Esophagus squamous epithelium (tissue), 5 donors: ENCODE data around the gene SLC44A4. TPM values are rescaled to one million over a fixed set of nuclear protein-coding genes. Genes with fewer than 3 reads are reported as not detected.

Experiments
- DNase-seq: peaks from one replicate; lab custom pipeline; 2025; lab: John Stamatoyannopoulos, UW
- H3K27ac ChIP-seq, 4 donors: fragments of 200-600 bp; sonication (generic); one replicate each; pipeline ENCODE4 v1.5.1; 2016 to 2019; ENCODE audit warnings: mild to moderate bottlenecking in 1 of 4
- H3K27me3 ChIP-seq, 4 donors: fragments of 200-600 bp; sonication (generic); 1 replicate in 3 of 4; 2 replicates in 1 of 4; pipeline versions ENCODE4 v1.5.1 to v1.6.0; 2017 to 2021; ENCODE audit warnings: antibody characterized with exemption in 1 of 4
- H3K36me3 ChIP-seq, 3 donors: fragments of 200-600 bp; sonication (generic); one replicate each; pipeline ENCODE4 v1.5.1; 2016 to 2019
- H3K4me1 ChIP-seq, 3 donors: fragments of 200-600 bp; sonication (generic); one replicate each; pipeline ENCODE4 v1.5.1; 2017 to 2019
- H3K4me3 ChIP-seq, 4 donors: fragments of 200-600 bp; sonication (generic); 1 replicate in 3 of 4; 2 replicates in 1 of 4; pipeline ENCODE4 v1.5.1; 2016 to 2019; ENCODE audit warnings: mild to moderate bottlenecking in 2 of 4, moderate library complexity in 1 of 4
- H3K9me3 ChIP-seq, 3 donors: fragments of 200-600 bp; sonication (generic); one replicate each; pipeline ENCODE4 v1.5.1; 2016 to 2019
- CTCF ChIP-seq, 6 experiments: fragments of 450-650 bp in 4 of 6; fragments of 200-600 bp in 2 of 6; sonication (generic) in 2 of 6; IDR thresholded peaks; one replicate each; pipeline ENCODE4 v1.5.1; 2016 to 2019; ENCODE audit warnings: antibody characterized with exemption in 6 of 6, mild to moderate bottlenecking in 4 of 6, moderate library complexity in 4 of 6
- POLR2A ChIP-seq, 4 donors: fragments of 450-650 bp; IDR thresholded peaks; one replicate each; pipeline ENCODE4 v1.6.1; 2017; ENCODE audit warnings: antibody characterized with exemption in 4 of 4, mild to moderate bottlenecking in 4 of 4, moderate library complexity in 3 of 4
- WGBS, 2 donors: methylation state at CpG; one replicate each; pipeline ENCODE4 v1.1.5; 2018; 5-methylcytosine and 5-hydroxymethylcytosine counted together
- intact Hi-C: fragments of 100-400 bp; cut with DNase I; formaldehyde crosslinking; loops from one replicate; pipeline ENCODE4 v1.15.0; 2022
- total RNA-seq, 4 donors: library from RNA; depleted of rRNA; stranded (reverse); fragments of >200 nt; gene quantifications; one replicate each; pipeline ENCODE4 v1.1.0, GENCODE V29; 2016
- donor health status: DM: yes; HTN: yes; CAD: no.

Gene SLC44A4
- total RNA-seq, 4 donors from 2014 or later, result 0.38 to 3.6 (median 1.3) TPM; not detected in 1

DNA sequence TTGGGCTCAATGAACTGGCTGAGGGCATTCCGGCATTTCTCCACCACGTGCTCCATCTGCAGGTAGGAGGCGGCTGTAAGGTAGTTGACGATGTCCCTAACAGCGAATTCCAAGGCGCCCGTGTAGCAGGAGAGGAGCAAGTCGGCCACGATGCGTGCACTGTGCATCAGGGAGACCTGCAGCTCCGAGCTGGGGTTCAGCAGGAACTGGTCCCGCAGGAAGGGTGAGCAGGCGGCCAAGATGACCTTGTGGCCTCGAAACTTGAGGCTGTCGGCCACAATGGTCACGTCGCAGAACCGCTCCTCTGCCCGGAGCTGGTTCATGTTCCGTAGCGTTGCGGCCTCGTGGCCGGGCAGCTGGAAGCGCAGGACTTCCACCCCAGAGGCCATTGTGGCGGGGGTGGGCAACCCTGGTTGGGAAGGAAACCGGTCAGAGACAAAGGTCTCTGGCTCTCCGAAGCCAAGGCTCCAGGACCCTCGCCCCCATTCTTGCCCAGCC, 22.2 kb upstream of the SLC44A4 start:
- Histone ChIP-seq H3K9me3 (no peaks in the 10 kb centered on the region), H3K4me3 (peak overlapping the region; percentile 51 to 82 (median 70)), H3K4me1 (peaks cover 28 to 67% (median 29%) of the 10 kb centered on the region in 3 donors), H3K27me3 (no peaks in the 10 kb centered on the region), H3K27ac (peak overlapping the region; percentile 77 to 92 (median 88)), H3K36me3 (peaks cover 0 to 5% (median 0%) of the 10 kb centered on the region in 3 donors)
- DNase-seq, result no peak
- WGBS, 2 donors, result 10 to 12% methylated on average over 2 to 9 of the region's 29 CpGs
- no peak for TF ChIP-seq CTCF (IDR thresholded peaks at IDR 0.05)
- TF ChIP-seq POLR2A (IDR thresholded peaks at IDR 0.05), result peak in 1 of 4 donors; percentile 15
- intact Hi-C loops, result loop anchor here (5.0 kb wide), 1 partner anchor 51 kb away; no protein-coding TSS in a partner anchor

- TF ChIP-seq POLR2A (IDR thresholded peaks at IDR 0.05) (no peak), CTCF (IDR thresholded peaks at IDR 0.05) (no peak)
- Histone ChIP-seq H3K36me3 (peaks cover 0 to 14% (median 0%) of the 10 kb centered on the region in 3 donors), H3K4me3 (no peak overlapping the region), H3K4me1 (peaks cover 28 to 68% (median 29%) of the 10 kb centered on the region in 3 donors), H3K27ac (peak overlapping the region in 2 of 4 donors; percentile 89 to 92), H3K9me3 (no peaks in the 10 kb centered on the region), H3K27me3 (no peaks in the 10 kb centered on the region)
- no peak for DNase-seq
- WGBS, 2 donors, result 67 to 73% methylated on average over 7 to 15 of the region's 49 CpGs
- intact Hi-C loops, result loop anchor here (5.0 kb wide), 1 partner anchor 52 kb away; no protein-coding TSS in a partner anchor
Observed at GRCh38 chr6:31899882-31900722, 21.3 kb upstream of the SLC44A4 start.

DNA sequence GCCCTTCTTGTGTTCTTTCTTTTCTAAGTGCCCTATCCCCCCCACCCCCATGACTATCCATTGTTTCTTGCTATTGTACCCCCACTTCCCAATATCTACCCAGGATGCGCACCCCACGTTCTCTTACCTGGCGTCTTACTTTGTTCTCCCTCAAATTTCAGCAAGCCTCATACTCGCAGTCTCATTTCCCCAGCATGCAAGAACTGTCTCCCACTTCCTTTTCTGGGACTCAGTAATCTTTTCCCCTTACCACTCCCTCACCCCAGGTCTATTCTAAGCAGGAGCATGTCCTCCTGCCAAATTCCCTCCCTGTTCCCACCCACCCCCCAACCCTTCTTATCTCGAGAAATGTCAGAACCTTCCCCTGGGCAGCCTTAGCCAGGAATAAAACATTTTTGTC, 20.4 kb upstream of the SLC44A4 start:
- intact Hi-C loops, result no loop called here
- H3K27me3 ChIP-seq, result no peaks in the 10 kb centered on the region
- no peaks in the 10 kb centered on the region for H3K9me3 ChIP-seq
- H3K36me3 ChIP-seq, result peaks cover 0 to 23% (median 0%) of the 10 kb centered on the region in 3 donors
- no peak overlapping the region for H3K4me3 ChIP-seq
- DNase-seq, result no peak
- 67 to 79% methylated on average over 5 of the region's 5 CpGs for WGBS, 2 donors
- peaks cover 28 to 68% (median 29%) of the 10 kb centered on the region in 3 donors for H3K4me1 ChIP-seq
- TF ChIP-seq CTCF (IDR thresholded peaks at IDR 0.05) (no peak), POLR2A (IDR thresholded peaks at IDR 0.05) (no peak)
- peak overlapping the region in 1 of 4 donors; percentile 98 for H3K27ac ChIP-seq

DNA sequence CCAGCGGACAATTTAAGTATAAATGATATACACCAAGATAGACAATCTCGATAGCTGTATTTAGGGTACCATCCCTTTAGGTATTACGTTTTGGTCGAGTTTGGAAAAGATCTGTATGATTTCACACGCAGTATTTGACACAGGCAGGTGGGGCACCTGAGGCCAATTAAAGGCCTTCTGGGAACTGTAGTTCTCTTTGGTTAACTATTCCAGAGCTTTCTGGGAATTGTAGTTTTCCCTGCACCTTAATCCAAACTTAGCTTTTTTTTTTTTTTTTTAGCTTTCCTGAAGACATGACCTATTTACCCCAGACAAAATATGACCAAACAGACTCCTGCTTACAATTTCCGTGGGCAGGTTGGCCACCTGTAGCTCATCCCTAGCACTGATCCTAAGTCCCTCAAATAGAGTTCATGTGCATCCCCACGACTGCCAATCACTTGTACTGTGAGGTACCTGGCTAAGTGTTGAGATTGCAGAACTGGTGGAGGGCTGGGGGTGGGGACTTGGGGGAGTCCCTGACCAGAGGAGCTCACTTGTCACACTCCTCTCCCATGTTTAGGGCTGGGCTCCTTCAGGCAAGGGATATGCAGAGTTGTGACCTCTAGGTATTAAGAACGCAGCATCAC, 19.7 kb upstream of the SLC44A4 start:
- DNase-seq, result no peak
- intact Hi-C loops, result no loop called here
- WGBS, 2 donors, result 13 to 16% methylated on average over 8 of the region's 8 CpGs
- peaks cover 0 to 30% (median 0%) of the 10 kb centered on the region in 3 donors for H3K36me3 ChIP-seq
- peak overlapping the region; percentile 79 to 98 (median 96) for H3K4me3 ChIP-seq
- TF ChIP-seq CTCF (IDR thresholded peaks at IDR 0.05) (no peak), POLR2A (IDR thresholded peaks at IDR 0.05) (peak in 1 of 4 donors; percentile 22)
- no peaks in the 10 kb centered on the region for H3K27me3 ChIP-seq
- peaks cover 28 to 62% (median 29%) of the 10 kb centered on the region in 3 donors for H3K4me1 ChIP-seq
- H3K27ac ChIP-seq, result peak overlapping the region; percentile 81 to 98 (median 86)
- H3K9me3 ChIP-seq, result no peaks in the 10 kb centered on the region
